K562 (cell line): ENCODE data around the gene FAAH. TPM values are rescaled to one million over a fixed set of nuclear protein-coding genes. Genes with fewer than 3 reads are reported as not detected.

Experiments used
- DDX20 ChIP-seq: fragments of 450-650 bp; IDR thresholded peaks from 2 replicates; pipeline ENCODE4 v1.6.1; 2016; ENCODE audit warnings: missing genetic modification characterization, low read depth, mild to moderate bottlenecking, missing compliant biosample characterization, moderate library complexity
- ERF ChIP-seq: fragments of 450-650 bp; formaldehyde crosslinking; IDR thresholded peaks from 2 replicates; pipeline ENCODE4 v1.4.0; 2020; ENCODE audit warnings: mild to moderate bottlenecking, mixed read lengths
- HDAC2 ChIP-seq: fragments of 450-650 bp; IDR thresholded peaks from 2 replicates; pipeline ENCODE4 v1.6.1; 2016; ENCODE audit warnings: mild to moderate bottlenecking
- MNT ChIP-seq, 2 experiments: fragments of 450-650 bp; conservative IDR thresholded peaks; 2 replicates each; pipeline ENCODE4 v1.6.1; 2017; ENCODE audit warnings: mild to moderate bottlenecking in 2 of 2, moderate library complexity in 2 of 2
- MTF1 ChIP-seq: fragments of 250-450 bp; sonication (Bioruptor Pico); IDR thresholded peaks from 2 replicates; pipeline ENCODE4 v1.9.0; 2021; ENCODE audit warnings: moderate library complexity, mild to moderate bottlenecking, inconsistent platforms, borderline replicate concordance
- NELFE ChIP-seq: IDR thresholded peaks from 2 replicates; pipeline ENCODE4 v1.6.1; 2011; ENCODE audit warnings: mild to moderate bottlenecking; ENCODE audit not compliant: insufficient read depth, insufficient read length
- POLR2AphosphoS5 ChIP-seq: IDR thresholded peaks from 2 replicates; pipeline ENCODE4 v1.6.1; 2011; ENCODE audit warnings: mild to moderate bottlenecking, low read depth, low read length, moderate library complexity; ENCODE audit not compliant: control insufficient read depth, insufficient read depth
- PURB ChIP-seq: sonication (generic); formaldehyde crosslinking; IDR thresholded peaks from 2 replicates; pipeline ENCODE4 v1.9.0; 2021; ENCODE audit warnings: low read depth, mild to moderate bottlenecking, missing genetic modification reagents
- SNRNP70 ChIP-seq: fragments of 200-400 bp; formaldehyde crosslinking; optimal IDR thresholded peaks from 2 replicates; pipeline ENCODE3; 2017; ENCODE audit warnings: low read depth, low read length
- SOX6 ChIP-seq: fragments of 450-650 bp; IDR thresholded peaks from 2 replicates; pipeline ENCODE4 v1.6.1; 2014; ENCODE audit warnings: mild to moderate bottlenecking
- YBX1 ChIP-seq: fragments of 450-650 bp; IDR thresholded peaks from 2 replicates; pipeline ENCODE4 v1.7.1; 2016; ENCODE audit warnings: mild to moderate bottlenecking
- ZBTB1 ChIP-seq: sonication (generic); formaldehyde crosslinking; IDR thresholded peaks from 2 replicates; pipeline ENCODE4 v1.8.1; 2023; ENCODE audit warnings: missing genetic modification reagents, low read depth, mild to moderate bottlenecking, borderline replicate concordance
- ZKSCAN8 ChIP-seq: fragments of 200-800 bp; sonication (Bioruptor generic); IDR thresholded peaks from 2 replicates; pipeline ENCODE4 v1.6.1; 2016; ENCODE audit warnings: missing genetic modification characterization, missing compliant biosample characterization
- ZNF274 ChIP-seq: IDR thresholded peaks from 2 replicates; pipeline ENCODE4 v1.6.1; 2011; ENCODE audit warnings: low read depth, mild to moderate bottlenecking, low read length, moderate library complexity, borderline replicate concordance
- ZNF57 ChIP-seq: fragments of 450-650 bp; formaldehyde crosslinking; IDR thresholded peaks from 2 replicates; pipeline ENCODE4 v1.4.0; 2020; ENCODE audit warnings: mild to moderate bottlenecking, moderate library complexity
- polyA plus RNA-seq, 8 experiments: library from polyadenylated mRNA; depleted of rRNA in 4 of 8; stranded (reverse) in 5 of 8; unstranded in 3 of 8; fragments of >200 nt; fragmentation: Nextera tagmentation in 2 of 8; fragmentation: Illumina TruSeq in 1 of 8; extraction: Ambion mirVana in 2 of 8; extraction: Trizol in 1 of 8; gene quantifications; 2 replicates each; pipeline versions ENCODE4 v1.2.1 to v1.2.3, GENCODE V29; 2011 to 2014; ENCODE audit warnings: inconsistent platforms in 1 of 8, missing spikeins in 1 of 8
- total RNA-seq, 7 experiments: library from RNA; depleted of rRNA in 6 of 7; stranded (reverse); fragments of >200 nt in 6 of 7; fragmentation: Illumina TruSeq in 2 of 7; extraction: Trizol in 2 of 7; gene quantifications; 2 replicates each; pipeline versions ENCODE4 v1.2.1 to v1.2.3, GENCODE V29; 2011 to 2021; ENCODE audit warnings: low replicate concordance in 1 of 7

Gene FAAH
- total and polyA plus RNA-seq, 9 of the 15 experiments (the other 6 are each of a cell fraction or from before 2014, with no cell fraction given) = 0.06 to 1.1 (median 0.32) TPM

- no peak for TF ChIP-seq YBX1
- peak; percentile 46; the same call in 1 of the 2 replicates for TF ChIP-seq HDAC2
- TF ChIP-seq MNT (conservative IDR thresholded peaks at IDR 0.05) = peak in 1 of 2 experiments; percentile 52; a peak in 1 of 4 replicates
- no peak for TF ChIP-seq PURB
- TF ChIP-seq ZNF57 = no peak
- TF ChIP-seq ZBTB1 = no peak
- no peak for TF ChIP-seq MTF1 (CRISPR knock-in tag)
- peak; percentile 46 for TF ChIP-seq SOX6
- no peak for TF ChIP-seq SNRNP70
- TF ChIP-seq NELFE = no peak
- no peak for TF ChIP-seq ZNF274
- no peak for TF ChIP-seq POLR2AphosphoS5
- TF ChIP-seq ZKSCAN8 (CRISPR knock-in tag) = no peak
- TF ChIP-seq ERF (CRISPR knock-in tag) = no peak
- no peak for TF ChIP-seq DDX20
These were observed 27.6 kb downstream of the FAAH start (continued) for GRCh38 chr1:46421739-46422138.
